HG03045 (cell line): ENCODE data around the gene DEFB124.
"Not testable (repeated sequence)": the region's sequence is repeated elsewhere in the genome, so short reads cannot be mapped to it uniquely, and the experiment has no call there.

Experiments
- ATAC-seq: cut with Tn5 transposase; IDR thresholded peaks from one replicate; pipeline ENCODE4 v1.9.1; 2021; ENCODE audit warnings: mild to moderate bottlenecking, moderate library complexity; ENCODE audit not compliant: unreplicated experiment

DEFB124 gene

GRCh38 chr20:31427576-31427975 is 47.4 kb downstream of the DEFB124 start:
- ATAC-seq, result not testable (repeated sequence)

GRCh38 chr20:31426891-31427551 is 47.9 kb downstream of the DEFB124 start:
- not testable (repeated sequence) for ATAC-seq

GRCh38 chr20:31425797-31426196 is 49.1 kb downstream of the DEFB124 start:
- no peak for ATAC-seq

DNA sequence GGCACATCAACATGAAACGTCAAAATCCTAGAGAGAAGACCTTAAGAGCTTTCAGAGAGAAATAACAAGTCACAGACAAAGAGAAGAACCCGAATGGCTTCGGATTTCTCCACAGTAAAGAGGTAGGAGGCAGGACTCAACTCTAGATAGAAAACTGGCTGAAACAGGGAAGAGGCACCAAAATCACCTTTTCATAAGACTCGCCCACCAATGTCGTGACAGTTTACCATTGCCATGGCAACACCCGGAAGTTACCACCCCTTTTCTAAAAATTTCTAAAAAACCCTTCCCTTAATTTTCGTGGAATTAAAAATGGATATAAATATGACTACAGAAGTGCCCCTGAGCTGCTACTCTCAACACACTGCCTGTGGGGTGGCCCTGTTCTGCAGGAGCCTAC is 56.6 kb downstream of the DEFB124 start:
- ATAC-seq, result no peak

GRCh38 chr20:31415653-31416052 is 59.3 kb downstream of the DEFB124 start:
- ATAC-seq, result no peak
